ENCODE data around the gene SORCS2. TPM values are rescaled to one million over a fixed set of nuclear protein-coding genes. Genes with fewer than 3 reads are reported as not detected.
A peak's percentile ranks its signal among the peaks of the same experiment; 100 is the strongest.

SORCS2 gene
- total RNA-seq, 1 donor from 2014 or later, result 13.8 TPM

DNA sequence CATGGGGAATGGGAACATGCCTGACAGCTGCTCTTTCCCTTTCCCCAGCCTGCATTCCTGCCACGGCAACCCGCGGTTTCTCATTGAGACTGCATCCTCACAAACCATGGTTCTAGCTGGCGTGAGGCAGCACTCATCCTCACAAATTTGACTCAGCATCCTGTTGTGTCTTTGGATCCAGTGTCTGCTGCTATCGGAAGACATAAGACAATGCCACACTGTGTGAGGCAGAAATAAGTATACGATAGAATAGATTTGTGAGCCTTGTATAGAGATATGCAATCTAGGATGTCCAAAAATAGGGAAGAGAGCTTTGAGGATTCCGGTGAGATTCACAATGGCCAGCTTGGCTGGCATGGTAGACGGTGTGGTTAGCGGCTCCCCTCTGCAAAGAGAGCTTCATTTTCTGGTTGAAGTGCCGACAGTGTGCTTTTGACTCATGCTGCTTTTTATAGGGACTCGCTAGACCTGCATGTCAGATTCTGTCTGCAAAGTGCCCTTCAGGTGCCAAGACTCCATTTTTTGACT, 403.7 kb downstream of the SORCS2 start:
- H3K4me3 Mint-ChIP-seq (ENCODE audit: unreplicated experiment), result no peak overlapping the region
- H3K9me3 Mint-ChIP-seq (ENCODE audit: unreplicated experiment), result peaks cover 8% of the 10 kb centered on the region
- H3K27me3 Mint-ChIP-seq (ENCODE audit: low read depth, unreplicated experiment), result peaks cover 41% of the 10 kb centered on the region
- peaks cover 5% of the 10 kb centered on the region for H3K36me3 Mint-ChIP-seq (ENCODE audit: low read depth, unreplicated experiment)
- no peak overlapping the region for H3K27ac Mint-ChIP-seq (ENCODE audit: unreplicated experiment)
- peaks cover 14% of the 10 kb centered on the region for H4K20me1 ChIP-seq (ENCODE audit: insufficient read depth, low read length)
- no peaks in the 10 kb centered on the region for H3K36me3 ChIP-seq (ENCODE audit: insufficient read depth, low read length)
- H3K9me3 ChIP-seq (ENCODE audit: insufficient read depth, low read depth, low read length), result peaks cover 5% of the 10 kb centered on the region
- peaks cover 3% of the 10 kb centered on the region for H3K4me1 Mint-ChIP-seq (ENCODE audit: low read depth, unreplicated experiment)
- H2AFZ ChIP-seq (ENCODE audit: low read depth, low read length), result no peak overlapping the region
- H3K4me2 ChIP-seq (ENCODE audit: low read length), result peak overlapping the region; percentile 76
- no peaks in the 10 kb centered on the region for H3K79me2 ChIP-seq (ENCODE audit: insufficient read depth, low read length)
- H3K9ac ChIP-seq (ENCODE audit: low read length), result no peak overlapping the region
- H3K27me3 ChIP-seq (ENCODE audit: insufficient read depth, low read length), result peaks cover 5% of the 10 kb centered on the region
- H3K27ac ChIP-seq (ENCODE audit: low read depth, low read length), result no peak overlapping the region
- H3K4me3 ChIP-seq (ENCODE audit: insufficient read depth, low read depth, low read length), result no peak overlapping the region
- no peak for FAIRE-seq
- TF ChIP-seq CTCF (IDR thresholded peaks at IDR 0.05; ENCODE audit: insufficient read depth, low read depth, low read length) (no peak), EZH2 (IDR thresholded peaks at IDR 0.05; ENCODE audit: insufficient read depth, low read length) (no peak)
- peak; percentile 49 for DNase-seq (ENCODE audit: low read depth)
- peaks cover 17% of the 10 kb centered on the region for H3K4me1 ChIP-seq (ENCODE audit: insufficient read depth, low read length)

GRCh38 chr4:7596918-7597606, 404.7 kb downstream of the SORCS2 start:
- TF ChIP-seq EZH2 (IDR thresholded peaks at IDR 0.05; ENCODE audit: insufficient read depth, low read length) (no peak), CTCF (IDR thresholded peaks at IDR 0.05; ENCODE audit: insufficient read depth, low read depth, low read length) (no peak)
- Histone ChIP-seq H4K20me1 (ENCODE audit: insufficient read depth, low read length) (peaks cover 11% of the 10 kb centered on the region), H3K4me1 (ENCODE audit: insufficient read depth, low read length) (peaks cover 15% of the 10 kb centered on the region), H3K27me3 (ENCODE audit: insufficient read depth, low read length) (peaks cover 5% of the 10 kb centered on the region), H3K4me3 (ENCODE audit: insufficient read depth, low read depth, low read length) (no peak overlapping the region), H2AFZ (ENCODE audit: low read depth, low read length) (no peak overlapping the region), H3K9me3 (ENCODE audit: insufficient read depth, low read depth, low read length) (peaks cover 5% of the 10 kb centered on the region), H3K36me3 (ENCODE audit: insufficient read depth, low read length) (no peaks in the 10 kb centered on the region), H3K4me2 (ENCODE audit: low read length) (no peak overlapping the region), H3K9ac (ENCODE audit: low read length) (no peak overlapping the region), H3K27ac (ENCODE audit: low read depth, low read length) (no peak overlapping the region), H3K79me2 (ENCODE audit: insufficient read depth, low read length) (no peaks in the 10 kb centered on the region)
- no peak for FAIRE-seq
- Mint-ChIP-seq H3K36me3 (ENCODE audit: low read depth, unreplicated experiment) (peaks cover 3% of the 10 kb centered on the region), H3K27ac (ENCODE audit: unreplicated experiment) (no peak overlapping the region), H3K9me3 (ENCODE audit: unreplicated experiment) (peaks cover 6% of the 10 kb centered on the region), H3K4me3 (ENCODE audit: unreplicated experiment) (no peak overlapping the region), H3K4me1 (ENCODE audit: low read depth, unreplicated experiment) (peaks cover 3% of the 10 kb centered on the region), H3K27me3 (ENCODE audit: low read depth, unreplicated experiment) (peaks cover 37% of the 10 kb centered on the region)
- no peak for DNase-seq (ENCODE audit: low read depth)

Measured in astrocyte (in vitro differentiated cells and primary cell).